Mucosa of stomach (tissue), 1 donor: ENCODE data around the gene LSP1.

ENCODE experiments used
- H3K27me3 ChIP-seq: one replicate; pipeline ENCODE4 v1.7.0; 2013; ENCODE audit warnings: mild to moderate bottlenecking, low read length; ENCODE audit not compliant: control insufficient read depth, insufficient read depth
- H3K36me3 ChIP-seq: one replicate; pipeline ENCODE4 v1.7.0; 2013; ENCODE audit warnings: low read length; ENCODE audit not compliant: control insufficient read depth, insufficient read depth
- H3K4me1 ChIP-seq: one replicate; pipeline ENCODE4 v1.7.0; 2013; ENCODE audit warnings: mild to moderate bottlenecking, low read length; ENCODE audit not compliant: control insufficient read depth, insufficient read depth
- H3K4me3 ChIP-seq: one replicate; pipeline ENCODE4 v1.7.0; 2013; ENCODE audit warnings: low read length
- H3K9ac ChIP-seq: one replicate; pipeline ENCODE4 v1.7.0; 2013; ENCODE audit warnings: mild to moderate bottlenecking, low read length, moderate library complexity
- H3K9me3 ChIP-seq: one replicate; pipeline ENCODE4 v1.7.0; 2013; ENCODE audit warnings: mild to moderate bottlenecking, low read length, moderate library complexity; ENCODE audit not compliant: control insufficient read depth
- donor health status: Pancreatic carcinoma.

The LSP1 gene

DNA sequence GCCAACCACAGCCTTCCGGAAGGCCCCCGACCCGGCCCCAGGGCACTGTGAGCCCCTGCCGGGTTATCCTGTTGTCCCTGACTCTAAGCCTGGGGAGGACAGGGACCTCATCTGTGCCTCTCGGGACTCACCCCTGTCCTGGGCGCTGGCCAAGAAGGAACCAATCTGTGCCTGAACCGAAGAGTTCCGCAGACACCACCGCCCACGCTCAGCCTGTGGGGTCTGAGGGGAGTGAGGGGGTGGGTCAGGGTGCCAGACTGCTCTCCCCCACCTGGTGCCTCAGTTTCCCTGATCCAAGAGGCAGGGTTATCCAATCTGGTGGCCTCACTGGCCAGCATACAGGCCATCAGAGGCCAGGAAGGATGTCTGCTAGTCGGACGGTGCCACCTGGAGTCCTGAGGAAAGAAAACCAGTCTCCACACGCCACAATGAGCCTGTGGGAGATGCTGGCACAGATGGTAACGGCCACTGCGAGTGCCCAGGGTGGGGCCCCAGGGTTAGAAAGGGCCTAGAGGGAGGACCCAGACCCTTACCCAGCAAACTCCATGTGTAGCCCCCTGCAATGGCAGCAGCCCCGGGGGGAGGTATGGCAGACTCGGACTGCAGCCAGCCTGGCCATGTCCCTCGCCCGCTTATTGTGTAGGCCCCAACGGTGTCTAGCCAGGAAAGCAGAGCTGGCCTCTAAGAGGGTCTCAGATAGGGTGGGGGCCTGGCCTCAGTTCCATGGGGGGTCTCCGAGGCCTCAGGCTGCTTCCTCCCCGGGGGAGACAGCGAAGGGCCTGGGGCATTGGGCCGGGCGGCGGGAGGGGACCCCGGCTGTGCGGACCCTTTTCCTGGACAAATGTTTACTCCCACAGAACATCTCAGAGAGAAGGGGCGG is 65.8 kb downstream of the LSP1 start:
- H3K9me3 ChIP-seq, result no peaks in the 10 kb centered on the region
- no peak overlapping the region for H3K4me3 ChIP-seq
- H3K4me1 ChIP-seq, result no peaks in the 10 kb centered on the region
- H3K27me3 ChIP-seq, result no peaks in the 10 kb centered on the region
- H3K9ac ChIP-seq, result no peak overlapping the region
- H3K36me3 ChIP-seq, result no peaks in the 10 kb centered on the region

DNA sequence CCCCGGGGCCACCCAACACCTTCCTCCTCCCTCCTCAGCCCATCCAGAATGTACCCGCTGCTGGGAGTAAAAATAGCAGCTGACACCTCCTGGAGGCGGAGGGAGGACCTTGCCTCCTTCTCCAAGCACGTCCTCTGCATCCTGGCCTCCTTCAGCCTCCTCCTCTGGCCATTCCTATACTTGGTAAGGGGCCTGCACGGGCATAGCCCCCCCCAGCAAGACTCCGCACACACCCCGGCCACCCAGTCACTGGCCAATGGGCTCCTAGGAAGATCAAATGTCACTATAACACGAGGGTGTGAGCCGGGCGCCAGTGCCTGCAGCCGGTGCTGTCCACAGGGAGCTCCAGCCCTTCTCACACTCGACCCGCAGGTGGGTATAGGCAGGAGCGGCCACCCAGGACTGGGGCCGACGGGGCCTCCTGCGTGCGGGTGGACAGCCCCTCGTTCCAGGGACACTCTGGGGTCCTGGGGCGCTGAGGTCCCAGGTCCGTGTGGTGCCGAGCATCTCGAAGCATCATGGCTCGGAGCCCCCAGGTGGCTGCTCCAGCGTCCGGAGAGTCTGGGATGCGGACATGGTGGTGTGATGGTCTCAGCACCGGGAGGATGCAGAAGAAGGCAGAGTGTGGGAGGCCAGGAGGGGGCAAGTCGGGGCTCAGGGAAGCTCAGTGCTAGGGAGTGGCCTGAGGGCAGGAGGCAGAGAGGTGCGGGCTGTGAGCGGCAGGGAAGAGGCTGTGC is 66.7 kb downstream of the LSP1 start, which contains the start of gene TNNT3:
Gene TNNT3, plus strand, starts transcription at position 313 of the 737 bp plus-strand sequence. CDS start 3,172 bp downstream, outside the sequence.
- Histone ChIP-seq H3K27me3 (peaks cover 3% of the 10 kb centered on the region), H3K4me1 (no peaks in the 10 kb centered on the region), H3K9me3 (no peaks in the 10 kb centered on the region), H3K36me3 (no peaks in the 10 kb centered on the region), H3K9ac (no peak within 1 kb of the TSS), H3K4me3 (no peak within 1 kb of the TSS)

DNA sequence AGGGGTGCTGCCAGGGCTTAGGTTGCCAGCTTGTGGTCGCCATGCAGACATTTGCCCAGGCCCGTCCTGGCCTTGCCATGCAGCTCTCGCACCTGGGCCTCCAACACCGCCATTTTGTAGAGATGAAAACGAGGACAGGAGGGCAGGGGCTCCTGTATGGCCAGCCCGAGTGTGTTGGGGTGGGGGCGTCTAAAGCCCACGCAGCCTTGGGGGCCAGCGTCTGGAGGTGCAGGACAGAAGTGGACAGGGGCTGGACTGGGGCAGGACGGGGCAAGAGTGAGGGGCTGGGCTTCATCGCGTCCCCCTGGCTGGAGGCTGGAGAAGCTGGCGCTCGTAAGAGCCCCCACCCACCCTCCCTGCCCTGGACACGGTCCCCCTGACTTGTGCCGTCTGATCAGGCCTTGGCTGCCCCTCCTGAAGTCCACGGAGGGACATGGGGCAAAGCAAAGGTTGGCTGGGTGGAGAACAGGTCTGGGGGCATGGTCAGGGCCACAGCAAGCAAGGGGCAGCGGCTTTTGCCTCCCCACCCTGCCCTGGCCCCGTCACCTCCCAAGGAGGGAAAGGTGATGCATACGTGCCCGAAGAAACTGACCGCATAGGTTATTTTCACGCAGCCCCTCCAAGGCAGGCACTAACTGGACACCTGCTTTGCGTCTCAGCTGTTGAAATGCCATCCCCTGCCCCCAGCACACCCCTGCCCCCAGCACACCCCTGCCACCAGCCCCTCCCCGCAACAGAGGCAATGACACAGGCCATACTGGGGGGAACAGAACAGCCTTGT is 67.4 kb downstream of the LSP1 start:
- H3K9ac ChIP-seq, result no peak overlapping the region
- H3K27me3 ChIP-seq, result peaks cover 4% of the 10 kb centered on the region
- H3K9me3 ChIP-seq, result no peaks in the 10 kb centered on the region
- H3K4me3 ChIP-seq, result no peak overlapping the region
- no peaks in the 10 kb centered on the region for H3K36me3 ChIP-seq
- H3K4me1 ChIP-seq, result no peaks in the 10 kb centered on the region

DNA sequence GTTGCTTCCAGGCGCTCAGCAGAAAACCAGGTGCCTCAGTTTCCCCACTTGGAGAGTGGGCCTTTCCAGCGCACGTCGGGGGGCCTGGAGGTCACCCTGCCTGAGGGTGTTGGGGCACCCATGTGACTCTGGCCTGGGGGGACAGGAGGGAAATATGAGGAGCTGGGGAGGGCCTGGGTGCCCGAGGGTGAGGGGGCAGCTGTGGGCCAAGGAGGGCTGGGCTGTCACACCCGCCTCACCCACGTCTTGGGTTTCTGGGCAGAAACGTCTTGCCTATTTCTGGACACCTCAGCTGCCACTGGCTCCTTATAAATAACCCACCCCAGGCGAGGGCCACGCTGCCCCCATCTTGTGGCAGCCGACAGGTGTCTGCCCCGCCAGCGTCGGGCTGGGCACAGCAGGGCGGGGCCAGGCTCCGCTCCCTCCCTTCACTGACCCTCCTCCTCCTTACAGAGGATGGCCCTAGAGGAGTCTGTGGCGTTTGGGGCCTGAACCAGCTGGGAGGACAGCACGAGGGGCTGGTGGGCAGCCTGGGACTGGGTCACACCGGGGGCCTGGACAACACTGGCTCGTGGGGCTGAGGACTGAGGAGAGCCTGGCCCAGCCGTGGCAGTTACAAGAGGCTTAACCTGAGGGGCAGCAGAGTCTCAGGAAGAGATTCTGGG is 68.2 kb downstream of the LSP1 start:
- Histone ChIP-seq H3K4me3 (no peak overlapping the region), H3K9ac (no peak overlapping the region), H3K4me1 (no peaks in the 10 kb centered on the region), H3K9me3 (no peaks in the 10 kb centered on the region), H3K36me3 (no peaks in the 10 kb centered on the region), H3K27me3 (peaks cover 6% of the 10 kb centered on the region)

DNA sequence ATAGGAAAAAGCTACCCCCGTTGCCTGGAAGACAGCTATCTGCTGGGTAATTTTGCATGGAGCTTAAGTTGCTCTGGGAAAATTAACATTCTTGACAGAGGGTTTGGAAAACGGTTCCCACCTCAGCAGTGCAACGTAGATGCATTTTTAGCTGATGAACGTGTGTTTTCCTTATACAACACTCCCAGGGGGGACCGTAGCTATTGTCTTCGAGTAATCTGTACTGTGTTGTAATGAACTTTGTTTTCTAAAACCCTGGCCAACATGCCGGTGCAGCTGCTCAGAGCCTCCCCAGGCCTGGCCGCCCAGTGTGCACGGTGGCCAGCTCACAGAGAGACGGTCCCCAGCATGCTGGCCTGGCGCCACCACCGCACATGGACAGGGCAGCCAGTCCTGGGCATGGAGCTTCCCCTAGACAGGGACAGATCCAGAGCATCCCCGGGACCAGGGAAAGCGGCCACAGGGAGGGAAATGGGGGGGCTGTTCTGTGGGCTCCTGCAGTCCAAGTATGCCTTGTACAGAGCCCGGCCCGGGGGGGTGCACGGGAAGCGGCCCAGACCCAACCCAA is 68.8 kb downstream of the LSP1 start:
- Histone ChIP-seq H3K9ac (no peak overlapping the region), H3K4me3 (no peak overlapping the region), H3K36me3 (no peaks in the 10 kb centered on the region), H3K4me1 (no peaks in the 10 kb centered on the region), H3K9me3 (no peaks in the 10 kb centered on the region), H3K27me3 (peaks cover 6% of the 10 kb centered on the region)

DNA sequence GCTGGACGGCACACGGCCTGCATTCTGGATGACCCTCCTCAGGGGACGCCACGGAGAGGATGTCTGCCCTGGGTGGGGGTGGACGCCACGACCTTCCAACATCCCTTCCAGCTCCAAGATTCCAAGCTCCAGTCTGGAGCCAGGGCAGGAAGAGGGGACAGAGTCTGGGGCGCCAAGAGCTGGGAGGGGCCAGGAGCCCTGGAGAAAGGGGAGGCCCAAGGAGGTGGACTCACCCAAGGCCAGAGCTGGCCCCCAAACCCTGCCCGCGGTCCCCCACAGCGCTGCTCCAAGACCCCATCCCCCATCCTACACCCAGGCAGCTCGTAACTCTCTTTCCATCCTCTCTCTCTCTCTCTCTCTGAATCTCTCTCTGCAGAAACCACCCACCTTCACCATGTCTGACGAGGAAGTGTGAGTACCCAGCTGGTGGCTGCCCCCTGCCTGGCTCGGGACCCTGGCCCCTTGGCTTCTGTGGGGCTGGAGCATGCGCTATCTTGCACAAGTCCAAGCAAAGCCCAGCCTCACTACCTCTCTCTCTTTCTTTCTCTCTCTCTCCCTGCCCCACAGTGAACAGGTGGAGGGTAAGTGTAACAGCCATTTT is 69.7 kb downstream of the LSP1 start:
- Histone ChIP-seq H3K4me1 (no peaks in the 10 kb centered on the region), H3K27me3 (peaks cover 6% of the 10 kb centered on the region), H3K9me3 (no peaks in the 10 kb centered on the region), H3K4me3 (no peak overlapping the region), H3K36me3 (no peaks in the 10 kb centered on the region), H3K9ac (no peak overlapping the region)

DNA sequence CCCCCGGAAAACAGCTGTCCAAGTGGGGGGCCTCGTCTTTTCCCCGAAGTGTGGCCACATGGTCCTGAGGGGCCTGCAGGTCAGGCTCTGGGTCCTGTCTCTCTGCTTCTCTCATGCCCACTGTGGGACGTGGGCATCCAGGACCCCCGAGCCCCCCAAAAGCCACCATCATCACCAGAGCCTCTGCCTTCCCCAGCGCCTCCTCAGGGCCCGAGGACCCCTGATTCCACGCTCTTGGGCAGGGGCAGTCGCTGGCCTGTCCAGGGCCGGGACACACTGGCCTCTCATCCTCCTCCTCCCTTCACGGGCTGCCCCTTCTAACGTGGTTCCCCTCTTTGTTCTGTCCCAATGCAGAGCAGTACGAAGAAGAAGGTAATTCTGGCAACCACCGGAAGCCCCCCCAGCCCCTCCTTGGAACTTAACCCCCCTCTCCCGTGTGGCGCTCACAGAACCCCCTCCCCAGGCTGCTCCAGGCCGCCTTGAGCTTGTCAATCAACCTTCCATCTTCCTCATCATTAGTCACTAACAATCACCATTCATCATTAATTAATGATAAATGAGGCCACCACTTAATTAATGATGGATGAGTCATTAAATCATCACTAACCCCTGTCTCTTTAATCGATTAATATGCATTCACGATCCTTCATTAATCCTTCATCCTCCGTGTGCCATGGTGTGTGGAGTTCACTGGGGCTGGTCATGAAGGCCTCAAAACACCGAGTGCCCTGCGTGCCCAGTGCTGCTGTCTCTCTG is 70.5 kb downstream of the LSP1 start:
- Histone ChIP-seq H3K4me3 (no peak overlapping the region), H3K36me3 (no peaks in the 10 kb centered on the region), H3K27me3 (peaks cover 6% of the 10 kb centered on the region), H3K4me1 (no peaks in the 10 kb centered on the region), H3K9ac (no peak overlapping the region), H3K9me3 (no peaks in the 10 kb centered on the region)

DNA sequence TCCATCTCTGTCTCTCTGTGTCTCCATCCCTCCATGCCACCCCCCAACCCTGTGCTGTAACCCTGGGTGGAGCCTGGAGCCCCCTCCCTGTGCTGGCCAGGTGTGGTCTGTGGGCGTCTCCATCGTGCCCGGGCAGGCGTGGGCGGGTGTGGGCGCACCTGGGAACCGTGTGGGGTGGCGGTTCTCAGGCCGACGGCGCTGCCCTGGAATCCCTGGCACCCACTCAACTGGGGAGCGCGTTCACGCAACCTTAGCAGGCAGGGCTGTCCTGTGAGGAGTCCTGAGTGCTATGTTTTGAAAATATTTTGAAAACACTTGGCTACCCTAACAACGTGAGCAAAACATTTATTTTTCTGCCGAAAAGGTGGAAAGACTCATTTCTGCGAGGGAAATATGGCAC is 71.3 kb downstream of the LSP1 start:
- Histone ChIP-seq H3K9me3 (no peaks in the 10 kb centered on the region), H3K4me3 (no peak overlapping the region), H3K4me1 (no peaks in the 10 kb centered on the region)

DNA sequence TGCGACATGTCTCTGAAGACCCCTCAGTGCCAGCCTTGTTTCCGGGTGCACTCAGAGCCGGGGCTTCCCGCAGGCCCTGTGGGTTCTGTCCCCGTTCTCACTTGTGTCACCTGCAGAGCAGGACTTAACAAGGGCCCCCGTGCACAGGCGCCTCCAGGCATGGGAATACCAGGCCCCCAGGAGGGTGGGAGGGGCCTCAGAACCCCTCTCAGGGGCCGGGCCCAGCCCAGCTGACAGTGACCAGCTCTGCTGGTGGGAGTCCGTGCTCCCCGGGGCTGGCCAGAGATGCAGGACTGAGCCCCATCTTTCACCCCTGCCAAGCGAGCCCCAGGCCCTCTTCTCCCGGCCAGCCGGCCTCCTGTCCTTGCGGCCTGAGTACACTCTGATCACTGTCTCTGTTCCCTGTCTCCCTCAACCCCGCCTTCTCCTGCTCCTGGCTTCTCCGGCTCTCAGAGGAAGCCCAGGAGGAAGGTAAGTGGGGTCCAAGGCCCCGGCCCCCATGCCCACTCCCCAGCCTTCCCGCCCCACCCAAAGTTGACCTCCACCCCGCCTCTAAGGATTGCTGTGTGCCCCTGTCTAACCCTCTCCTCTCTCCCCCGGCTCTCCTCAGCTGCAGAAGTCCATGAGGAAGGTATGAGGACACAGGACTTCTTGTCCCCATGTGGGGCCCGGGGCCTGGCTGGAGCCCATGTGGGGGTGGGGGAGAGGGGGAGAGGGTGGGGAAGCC is 71.9 kb downstream of the LSP1 start:
- no peaks in the 10 kb centered on the region for H3K9me3 ChIP-seq
- no peak overlapping the region for H3K9ac ChIP-seq
- H3K4me1 ChIP-seq, result no peaks in the 10 kb centered on the region
- no peak overlapping the region for H3K4me3 ChIP-seq
- H3K27me3 ChIP-seq, result peaks cover 6% of the 10 kb centered on the region
- no peaks in the 10 kb centered on the region for H3K36me3 ChIP-seq

More for the DNA sequence above, 71.3 kb downstream of the LSP1 start:
- Histone ChIP-seq H3K9ac (no peak overlapping the region), H3K27me3 (peaks cover 6% of the 10 kb centered on the region), H3K36me3 (no peaks in the 10 kb centered on the region)
